Forelimb muscle (tissue), 1 donor: ENCODE results near the gene FRMD4A. TPM values are rescaled to one million over a fixed set of nuclear protein-coding genes. Genes with fewer than 3 reads are reported as not detected.

Experiments used
- DNase-seq: peaks from one replicate; pipeline ENCODE4 v3.0.0-alpha.2; 2013; ENCODE audit warnings: low read depth
- polyA plus RNA-seq: library from polyadenylated mRNA; unstranded; fragments of 120-200 nt; gene quantifications from one replicate; pipeline ENCODE4 v1.2.1, GENCODE V29; 2013; ENCODE audit not compliant: insufficient read length

FRMD4A gene
- polyA plus RNA-seq, 1 donor = 36.3 TPM

DNA sequence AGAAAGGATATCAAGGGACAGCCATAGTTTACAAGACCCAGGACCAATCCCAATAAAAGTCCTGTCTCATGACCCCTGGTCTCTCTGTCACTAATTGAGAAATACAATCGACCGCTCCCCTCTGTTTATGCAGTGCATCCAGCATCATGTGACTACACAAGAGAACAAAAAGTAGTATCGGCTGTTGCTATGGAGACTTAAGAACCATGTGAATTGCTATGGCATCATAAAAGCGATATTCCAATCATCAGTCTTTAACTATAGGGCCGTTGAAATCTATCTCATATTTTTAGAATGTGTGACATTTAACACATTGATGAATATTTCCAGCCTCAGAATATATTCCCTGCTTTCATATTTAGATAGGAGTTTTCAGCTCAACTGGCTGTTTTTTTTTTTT, 139.3 kb downstream of the FRMD4A start:
- no peak for DNase-seq

DNA sequence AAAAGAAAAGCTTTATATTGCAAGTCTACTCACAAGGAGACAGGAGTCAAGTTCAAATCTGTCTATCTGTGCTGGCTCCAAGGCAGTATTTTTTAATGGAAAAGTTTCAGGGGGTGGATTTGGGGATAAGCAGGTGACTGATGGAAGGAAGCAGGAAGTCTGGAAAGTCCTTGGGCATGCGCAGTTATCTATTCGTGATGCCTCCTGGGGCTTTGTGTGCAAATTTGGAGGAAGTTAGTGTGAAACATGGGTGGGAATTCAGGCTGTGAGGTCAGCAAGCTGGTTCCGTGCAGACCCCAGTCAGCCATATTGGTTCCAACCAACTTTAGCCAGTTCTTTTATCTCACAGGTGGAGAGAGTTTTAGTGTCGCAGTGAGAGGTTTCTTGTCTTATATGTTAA, 140.0 kb downstream of the FRMD4A start:
- DNase-seq = no peak

DNA sequence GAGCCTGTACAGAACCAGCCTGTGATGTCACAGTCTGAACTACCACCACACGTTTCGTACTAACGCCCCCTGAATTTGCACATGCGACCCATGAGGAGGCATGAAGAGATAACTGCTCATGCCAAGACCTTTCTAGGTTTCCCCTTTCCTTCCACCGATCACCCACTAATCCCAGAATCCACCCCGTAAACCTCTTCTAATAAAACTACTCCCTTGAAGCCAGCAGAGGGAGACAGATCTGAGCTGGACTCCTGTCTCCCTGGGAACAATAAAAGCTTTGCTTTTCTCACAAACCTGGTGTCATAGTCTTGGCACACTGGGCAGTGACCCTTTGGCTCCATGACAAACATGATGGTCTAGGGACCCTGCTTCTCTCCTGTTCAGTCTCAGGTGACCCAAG, 144.5 kb downstream of the FRMD4A start:
- DNase-seq = no peak

DNA sequence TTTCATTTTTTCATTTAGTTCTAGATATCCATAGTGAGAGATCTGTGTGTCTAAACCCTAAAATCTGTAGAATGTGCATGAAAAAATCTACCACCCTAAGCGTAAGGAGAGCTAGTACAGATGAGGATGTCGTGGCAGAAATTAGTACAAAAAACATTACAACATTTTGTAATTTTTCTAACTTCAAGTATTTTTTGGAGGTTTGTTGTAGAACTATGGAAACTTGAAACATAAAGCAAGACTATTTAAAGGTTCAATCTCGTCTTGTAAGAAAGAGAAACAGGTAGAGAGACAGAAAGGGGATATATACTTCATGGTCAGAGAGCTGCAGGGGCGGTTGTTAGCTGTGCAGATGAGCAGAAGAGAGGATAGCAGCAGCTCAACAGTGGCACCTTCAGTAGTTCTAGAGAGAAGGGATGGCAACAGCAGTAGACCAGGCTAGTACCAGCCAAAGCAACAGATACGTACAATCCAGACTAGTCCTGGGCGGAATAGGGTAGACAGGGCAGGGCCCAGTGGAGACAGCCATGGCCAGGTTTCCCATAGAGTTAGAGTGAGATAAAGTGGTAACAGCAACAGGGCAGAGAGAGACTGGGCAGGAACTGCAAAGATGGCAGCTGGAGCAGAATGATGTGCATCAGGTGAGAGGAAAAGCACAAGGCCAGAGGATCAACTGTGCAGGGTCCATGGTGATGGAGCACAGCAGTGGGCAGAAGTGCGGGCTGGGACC, 145.2 kb downstream of the FRMD4A start:
- DNase-seq = no peak

DNA sequence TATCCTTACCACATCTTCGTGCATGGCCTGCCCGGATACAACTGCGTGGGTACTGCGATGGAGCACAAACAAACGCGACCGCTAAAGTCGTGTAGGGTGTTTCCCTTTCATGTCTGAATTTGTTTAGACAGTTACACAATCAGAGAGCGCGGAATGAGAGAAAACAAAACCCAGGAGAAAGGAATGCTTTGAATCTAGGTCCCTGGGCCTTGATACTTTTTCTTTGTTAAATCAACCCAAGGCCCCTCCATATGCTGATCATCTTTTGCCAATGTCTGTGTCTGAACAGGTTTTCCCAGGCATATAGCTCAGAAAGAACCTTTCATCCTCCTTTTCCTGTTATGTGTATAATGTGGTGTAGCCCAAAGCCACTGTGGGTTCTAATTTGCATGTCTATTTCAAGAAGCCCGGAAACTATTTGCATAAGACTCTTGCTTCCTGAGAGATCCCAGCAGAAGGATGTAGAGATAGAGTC, 145.8 kb downstream of the FRMD4A start:
- no peak for DNase-seq

DNA sequence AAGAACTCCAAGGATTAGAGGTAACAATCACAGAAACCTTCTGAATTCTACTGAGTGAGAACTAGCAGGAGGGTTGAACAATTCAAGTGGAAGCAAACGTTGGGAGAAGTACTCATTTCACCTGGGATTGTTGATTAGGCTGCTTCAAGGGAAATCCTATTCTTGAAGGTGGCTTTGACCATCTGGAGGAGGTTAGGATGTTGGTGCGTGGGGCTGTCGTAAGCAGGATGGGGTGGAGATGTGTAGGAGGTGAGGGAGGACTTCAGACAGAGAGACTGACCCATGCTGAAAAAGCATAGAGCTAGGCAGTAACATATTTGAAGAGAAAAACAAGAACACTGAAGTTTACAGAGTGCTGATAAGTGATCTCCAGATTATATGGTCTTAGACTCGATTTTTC, 147.9 kb downstream of the FRMD4A start:
- DNase-seq = no peak

DNA sequence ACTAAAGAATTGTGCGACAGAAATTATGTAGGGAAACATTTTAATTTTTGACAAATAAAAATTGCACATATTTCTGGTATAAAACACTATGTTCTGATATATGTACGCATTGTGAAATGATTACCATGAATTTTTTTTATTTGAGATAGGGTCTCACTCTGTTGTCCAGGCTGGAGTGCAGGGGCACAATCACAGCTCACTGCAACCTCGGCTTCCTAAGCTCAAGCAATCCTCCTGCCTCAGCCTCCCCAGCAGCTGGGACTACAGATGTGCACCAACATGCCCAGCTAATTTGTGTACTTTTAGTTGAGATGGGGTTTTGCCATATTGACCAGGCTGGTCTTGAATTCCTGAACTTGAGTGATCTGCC, 149.2 kb downstream of the FRMD4A start:
- DNase-seq = no peak

DNA sequence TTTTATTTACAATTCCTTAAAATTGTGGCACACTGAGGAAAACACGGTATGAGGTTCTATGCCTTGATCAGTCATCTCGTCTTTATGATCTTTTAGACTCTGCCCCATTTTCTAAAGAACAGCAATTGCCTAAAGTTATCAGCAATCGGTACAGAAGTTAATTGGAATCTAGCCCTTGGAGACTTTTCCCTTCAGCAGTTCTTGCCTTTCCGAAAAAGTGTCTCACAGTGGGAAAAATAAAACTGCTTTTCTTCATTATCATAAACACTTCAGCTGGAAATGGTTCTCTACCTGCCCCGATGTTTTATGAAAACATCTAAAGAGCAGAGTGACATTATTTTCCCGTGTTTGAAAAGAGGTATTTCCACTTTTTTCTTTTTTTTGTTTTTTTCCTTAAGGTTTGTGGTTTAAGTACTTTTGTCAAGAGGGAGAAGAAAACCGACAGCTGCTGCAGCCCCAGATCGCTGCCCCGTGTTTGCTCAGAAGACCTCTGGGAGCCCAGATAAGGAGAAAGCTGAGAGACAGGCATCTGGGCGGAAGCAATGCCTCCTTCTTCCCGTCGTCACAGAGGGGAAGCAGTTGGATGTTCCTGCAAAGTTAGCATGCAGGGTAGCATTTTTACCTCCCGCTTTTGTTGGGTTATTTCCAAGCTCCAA, 149.7 kb downstream of the FRMD4A start:
- no peak for DNase-seq

DNA sequence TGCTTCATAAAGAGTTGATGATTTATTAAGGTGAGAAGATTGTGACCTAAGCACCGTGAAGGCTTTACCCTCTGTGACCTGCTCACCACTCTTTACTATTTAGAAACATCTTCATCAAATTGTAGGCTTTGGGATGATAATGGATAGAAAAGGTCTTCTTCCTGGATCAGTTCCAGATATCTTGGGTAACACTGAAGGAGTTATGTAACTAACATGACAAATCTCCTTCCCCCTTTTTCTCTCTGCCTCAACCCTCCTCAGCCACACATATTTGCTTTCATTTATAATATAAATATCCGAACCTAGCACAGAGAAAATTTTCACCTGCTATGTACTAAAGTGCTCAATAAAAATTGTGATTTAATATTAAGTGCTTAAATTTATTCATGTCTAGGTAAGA, 151.5 kb downstream of the FRMD4A start:
- no peak for DNase-seq

DNA sequence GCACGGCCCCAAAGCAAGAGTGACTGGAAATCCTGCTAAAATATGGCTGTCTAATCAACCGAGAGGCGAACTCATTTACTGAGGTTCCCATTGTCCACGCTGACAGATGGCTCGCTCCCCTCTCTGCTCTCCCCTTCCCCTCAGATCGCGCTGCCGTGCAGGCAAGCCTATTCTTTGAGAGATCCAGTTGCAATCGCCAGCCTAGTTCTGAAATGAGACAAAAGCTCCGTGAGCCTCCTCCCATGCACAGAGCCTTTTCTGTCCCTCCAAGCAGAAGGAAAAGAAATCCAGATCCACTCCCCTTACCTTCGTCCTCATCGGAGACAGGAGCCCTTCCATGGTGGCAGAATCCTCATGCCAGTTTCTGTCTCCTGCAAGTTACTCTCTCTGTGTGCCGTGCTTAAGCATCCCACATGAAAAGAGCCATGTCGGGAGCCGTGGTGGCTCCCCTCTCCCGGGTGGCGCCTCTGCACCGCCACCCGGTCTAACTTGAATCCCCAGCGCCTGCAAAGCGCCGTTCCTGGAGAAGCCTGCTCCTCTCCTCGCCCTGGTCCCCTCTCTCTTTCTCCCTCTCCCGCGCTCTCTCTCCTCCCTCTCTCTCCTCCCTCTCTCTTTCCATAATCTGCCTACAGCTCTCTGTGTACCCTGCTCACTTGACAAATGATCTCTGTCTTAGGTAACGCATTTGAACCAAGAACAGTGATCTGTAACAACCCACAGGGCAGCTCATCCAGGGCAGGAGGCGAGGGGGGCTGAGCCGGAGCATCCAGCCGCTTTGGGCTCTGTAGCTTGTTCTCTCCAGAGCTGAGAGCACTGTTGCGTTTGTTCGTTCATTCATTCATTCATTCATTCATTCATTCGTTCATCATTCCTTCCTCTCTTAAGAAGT, 156.8 kb downstream of the FRMD4A start:
- no peak for DNase-seq

DNA sequence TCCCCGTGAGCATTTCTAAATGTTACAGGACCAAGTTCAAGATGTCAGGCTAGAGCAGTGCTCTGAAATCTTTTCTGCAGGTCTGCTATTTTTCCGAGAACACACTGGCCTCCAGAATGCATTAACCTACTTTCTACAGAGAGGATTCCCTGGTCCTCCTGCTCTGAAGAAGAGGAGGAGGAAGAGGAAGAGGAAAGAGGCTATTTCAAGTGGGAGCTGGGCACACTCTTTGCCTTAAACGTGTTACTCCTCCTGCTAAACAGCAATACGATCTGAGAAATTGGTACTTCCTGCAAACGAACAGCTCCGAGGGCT, 157.4 kb downstream of the FRMD4A start:
- no peak for DNase-seq

DNA sequence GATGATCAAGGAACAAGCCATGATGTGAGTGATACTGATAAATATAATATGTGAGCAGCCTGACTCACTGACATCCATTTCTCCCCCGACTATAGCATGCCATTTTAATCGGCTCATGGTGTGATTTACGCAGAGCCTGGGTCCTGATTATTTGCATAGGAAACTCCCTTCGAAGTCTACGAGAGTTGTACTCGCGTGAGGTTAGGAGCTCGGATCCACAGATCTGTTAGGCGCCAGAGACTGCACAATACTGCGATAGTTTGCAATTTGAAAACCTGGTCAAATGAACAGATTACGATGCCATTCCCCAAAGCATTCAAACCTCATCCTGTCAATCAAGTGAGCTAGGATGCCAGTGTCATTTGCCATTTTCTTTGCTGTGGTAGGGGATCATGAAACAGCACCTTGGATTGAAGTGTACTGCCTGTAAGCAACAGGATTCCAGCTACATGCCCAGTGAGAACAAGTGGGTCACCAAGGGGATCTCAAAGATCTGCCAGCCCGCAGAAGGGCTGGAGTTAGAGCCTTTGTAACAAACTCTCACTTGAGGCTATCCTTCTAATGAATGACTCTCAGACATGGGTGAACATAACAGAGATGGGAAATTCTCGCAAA, 158.3 kb downstream of the FRMD4A start:
- DNase-seq = no peak

DNA sequence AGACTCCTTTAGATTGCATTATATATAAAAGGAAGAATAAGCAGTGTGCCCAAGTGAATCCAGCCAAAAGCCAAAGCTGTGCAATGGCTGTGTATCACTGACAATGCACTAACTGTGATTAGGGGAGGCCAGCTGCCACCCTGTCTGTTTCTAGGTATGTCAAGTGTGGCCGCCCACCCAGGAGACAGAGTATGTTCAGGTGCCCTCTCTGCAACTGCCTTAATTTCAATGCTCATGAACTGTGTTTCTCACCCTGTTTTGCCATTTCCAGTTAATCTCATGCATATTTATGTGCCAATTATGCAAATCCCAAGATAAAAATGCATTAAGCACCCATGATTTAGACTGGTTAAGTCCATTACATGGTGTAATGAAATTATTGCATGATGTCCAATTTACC, 159.4 kb downstream of the FRMD4A start:
- no peak for DNase-seq

DNA sequence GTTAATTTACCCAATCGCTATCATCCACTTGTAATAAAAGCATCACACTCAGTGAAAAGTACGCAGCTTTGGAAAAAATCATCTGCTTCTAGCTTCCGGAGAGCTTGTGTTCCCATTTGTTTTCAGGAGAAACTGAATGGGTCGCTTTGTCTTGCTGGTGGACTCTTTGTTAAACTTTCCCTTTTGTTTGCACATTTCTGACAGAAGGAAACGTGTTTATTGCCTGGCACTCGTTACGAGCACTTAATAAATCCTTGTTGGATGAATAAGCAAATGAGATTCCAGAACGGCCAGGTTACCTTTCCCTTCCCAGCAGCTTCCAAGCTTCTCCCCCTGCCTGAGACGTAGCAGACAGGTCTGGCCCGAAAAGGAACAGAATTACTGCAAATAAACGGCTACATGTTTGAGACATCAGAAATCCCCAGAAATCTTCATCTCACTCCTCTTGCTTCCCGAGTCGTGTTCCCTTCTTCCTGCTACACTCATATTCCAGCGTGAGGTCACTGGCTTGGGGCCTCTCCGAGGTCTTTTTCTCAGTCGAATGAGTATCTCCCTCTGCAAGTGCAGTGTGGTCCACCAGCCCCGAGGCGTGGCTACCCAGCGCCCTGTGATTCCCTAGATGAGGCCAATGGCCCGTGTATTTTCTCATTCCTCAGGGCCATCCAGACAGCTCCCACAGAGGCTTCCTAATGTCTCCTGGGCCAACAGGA, 167.2 kb downstream of the FRMD4A start:
- DNase-seq = no peak

DNA sequence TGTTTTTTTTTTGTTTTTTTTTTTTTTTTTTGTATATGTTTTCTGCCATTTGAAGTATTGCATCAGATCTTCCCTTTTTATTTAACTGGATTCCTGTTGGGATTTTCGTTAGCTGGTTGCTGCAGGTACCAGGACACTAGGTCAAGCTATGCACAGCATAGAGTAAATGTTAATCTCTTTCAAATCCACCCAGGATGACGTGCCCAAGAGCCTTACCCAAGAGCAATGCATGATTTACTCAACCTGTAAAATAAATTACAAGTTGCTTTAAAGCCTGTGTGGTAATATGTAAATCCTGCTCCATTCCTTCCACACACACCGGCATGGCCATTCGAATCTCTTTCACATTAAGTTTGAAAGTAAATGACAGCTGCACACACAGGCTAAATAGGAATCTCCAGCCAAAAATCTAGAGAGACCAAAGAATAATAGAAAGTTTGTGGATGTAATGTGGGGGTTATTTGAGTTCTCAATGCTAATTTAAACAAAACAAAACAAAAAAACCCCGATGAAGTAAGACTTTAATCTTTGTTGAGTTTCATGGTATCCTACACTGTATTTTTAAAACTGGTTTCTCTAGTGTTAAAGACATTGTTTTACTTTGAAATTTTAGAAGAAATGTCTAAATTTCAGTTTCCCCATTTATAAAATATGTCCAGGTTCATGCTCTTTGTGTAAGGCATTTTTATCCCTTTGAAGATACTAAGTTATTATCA, 167.9 kb downstream of the FRMD4A start:
- DNase-seq = no peak

DNA sequence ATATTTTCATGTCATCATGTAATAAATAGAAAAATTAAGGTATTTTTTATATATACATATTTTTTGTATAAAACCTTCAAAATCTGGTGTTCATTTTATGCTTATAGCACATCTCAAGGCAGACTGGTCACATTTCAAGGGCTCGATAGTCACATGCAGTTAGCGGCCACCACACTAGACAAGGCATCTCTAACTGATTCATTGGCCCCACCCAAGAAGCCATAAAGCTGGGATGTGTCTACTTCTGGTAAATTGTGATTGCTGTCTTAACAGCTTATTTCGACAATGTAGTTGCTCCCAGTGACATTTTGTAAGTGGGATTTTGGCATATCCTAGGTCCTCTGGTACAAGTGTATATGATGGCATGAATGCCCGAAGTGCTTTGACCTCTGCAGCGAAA, 168.7 kb downstream of the FRMD4A start:
- no peak for DNase-seq

DNA sequence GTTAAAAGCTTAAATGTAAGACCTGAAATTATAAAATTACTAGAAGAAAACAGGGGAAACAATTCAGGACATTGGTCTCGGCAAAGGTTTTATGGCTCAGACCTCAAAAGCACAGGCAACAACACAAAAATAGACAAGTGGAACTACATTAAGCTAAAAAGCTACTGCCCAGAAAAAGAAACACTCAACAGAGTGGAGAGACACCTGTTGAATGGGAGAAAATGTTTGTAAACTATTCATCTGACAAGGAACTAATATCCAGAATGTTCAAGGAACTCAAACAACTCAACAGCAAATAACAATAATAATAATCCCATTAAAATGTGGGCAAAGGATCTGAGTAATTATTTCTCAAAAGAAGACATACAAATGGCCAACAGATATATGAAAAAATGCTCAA, 170.4 kb downstream of the FRMD4A start:
- no peak for DNase-seq

DNA sequence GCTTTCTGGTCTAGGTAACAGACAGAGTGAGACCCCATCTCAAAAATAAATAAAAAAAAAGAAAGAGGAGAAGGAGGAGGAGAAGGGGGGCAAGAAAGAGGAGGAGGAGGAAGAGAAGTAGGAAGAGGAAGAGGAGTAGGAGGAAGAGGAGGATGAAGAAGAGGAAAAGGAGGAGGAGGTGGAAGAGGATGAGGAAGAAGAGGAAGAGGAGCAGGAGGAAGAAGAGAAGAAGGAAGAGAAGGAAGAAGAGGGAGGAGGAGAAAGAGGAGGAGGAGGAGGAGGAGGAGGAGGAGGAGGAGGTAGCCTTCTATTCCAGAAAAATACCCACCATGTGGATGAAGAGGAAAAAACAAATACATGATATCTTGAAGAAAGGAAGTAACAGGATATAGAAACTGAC, 172.1 kb downstream of the FRMD4A start:
- no peak for DNase-seq

DNA sequence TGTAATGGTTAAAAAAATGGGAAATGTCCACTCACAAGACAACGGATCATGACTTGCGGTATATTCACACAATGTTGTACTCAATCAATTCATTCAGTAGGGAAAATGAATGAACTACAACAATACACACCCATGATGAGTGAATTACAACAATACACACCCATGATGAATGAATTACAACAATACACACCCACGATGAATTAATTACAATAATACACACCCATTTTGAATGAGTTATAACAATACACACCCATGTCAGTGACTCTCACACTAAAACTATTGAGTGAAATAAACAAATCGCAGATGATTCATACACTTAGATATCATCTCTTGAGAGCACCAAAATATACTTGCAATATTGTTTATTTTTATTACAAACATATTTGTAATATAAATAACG, 174.6 kb downstream of the FRMD4A start:
- DNase-seq = no peak

DNA sequence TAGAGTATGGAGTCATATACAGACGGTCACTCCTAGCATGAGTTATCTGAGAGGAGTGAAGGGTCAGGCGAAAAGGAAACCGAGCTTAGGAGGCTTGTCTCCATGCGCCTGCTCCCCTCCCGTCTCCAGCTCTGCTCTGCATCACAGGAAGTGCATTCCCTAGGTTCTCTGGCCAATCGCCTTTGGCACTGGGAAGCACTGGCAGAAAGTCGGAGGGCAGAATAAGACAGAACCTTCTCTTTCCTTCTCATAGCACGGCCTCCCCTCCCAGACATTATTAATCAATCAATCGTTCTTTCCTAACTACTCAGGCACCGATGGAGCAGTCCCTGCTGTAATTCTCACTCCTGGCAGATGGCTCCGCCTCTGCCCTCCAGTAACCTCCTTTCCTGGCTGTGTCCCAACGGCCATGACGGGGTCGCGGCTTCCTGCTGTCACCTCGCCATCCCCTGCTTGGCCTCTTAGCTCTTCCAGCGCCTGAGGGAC, 177.1 kb downstream of the FRMD4A start:
- no peak for DNase-seq

DNA sequence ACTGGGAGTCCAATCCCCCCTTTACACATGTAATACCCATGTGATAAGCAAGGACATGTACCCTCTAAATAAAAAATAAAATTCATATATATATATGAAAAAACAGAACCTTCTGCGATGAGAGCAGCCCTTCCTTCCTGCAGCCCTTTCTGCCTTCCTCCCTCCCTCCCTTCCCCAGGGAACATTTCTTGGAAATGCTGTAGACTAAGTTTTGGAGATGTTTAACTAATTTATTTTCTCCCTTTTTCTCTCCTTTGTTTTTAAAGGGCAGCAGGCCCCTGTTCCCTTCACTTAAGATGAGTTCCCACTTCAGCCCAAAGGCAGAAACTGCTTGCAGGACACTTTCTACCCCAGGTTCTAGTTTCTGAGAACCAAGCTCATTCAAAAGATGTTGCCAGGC, 179.2 kb downstream of the FRMD4A start:
- no peak for DNase-seq
